ENCODE data around the gene LEF1. TPM values are rescaled to one million over a fixed set of nuclear protein-coding genes. Genes with fewer than 3 reads are reported as not detected.
A peak's percentile ranks its signal among the peaks of the same experiment; 100 is the strongest.

Gene LEF1
- total RNA-seq, 1 experiment from 2014 or later, result 0.54 TPM

GRCh38 chr4:108117418-108118182, 51.1 kb downstream of the LEF1 start:
- Histone ChIP-seq H3K4me1 (ENCODE audit: control insufficient read depth, insufficient read depth, low read length) (peaks cover 8% of the 10 kb centered on the region), H3K4me3 (ENCODE audit: low read depth in 2 of 2, low read length in 2 of 2) (no peak overlapping the region), H3K9me3 (ENCODE audit: control insufficient read depth, insufficient read depth, low read depth, low read length) (no peaks in the 10 kb centered on the region), H3K27me3 (ENCODE audit: control insufficient read depth, insufficient read depth, low read length) (no peaks in the 10 kb centered on the region), H3K27ac (ENCODE audit: low read length) (peak overlapping the region; percentile 7; the same call in 1 of the 2 replicates), H3K36me3 (ENCODE audit: control insufficient read depth, insufficient read depth, low read length) (no peaks in the 10 kb centered on the region)
- CTCF ChIA-PET, result no interaction called here
- DNase-seq (ENCODE audit: low read depth, low spot score), result no peak
- in situ Hi-C loops (cut with HindIII; ENCODE audit: low pct_unique_long_range_greater_than_20kb, low sequenced_read_pairs), result no loop called here
- TF ChIP-seq REST (IDR thresholded peaks at IDR 0.05; ENCODE audit: insufficient read depth in 1 of 2, low read depth in 2 of 2, low read length in 1 of 2), result no peak
- TF ChIP-seq SIN3A (IDR thresholded peaks at IDR 0.05; ENCODE audit: borderline replicate concordance, insufficient read depth, low read depth, low read length), result no peak
- TF ChIP-seq TCF7L2 (IDR thresholded peaks at IDR 0.05; ENCODE audit: low read depth, low read length), result no peak
- TF ChIP-seq CTCF (IDR thresholded peaks at IDR 0.05), result no peak
- no peak for TF ChIP-seq POLR2AphosphoS5 (IDR thresholded peaks at IDR 0.05; ENCODE audit: low read depth, low read length)
- ATAC-seq, result peak; percentile 52; the same call in 1 of the 2 replicates
- no TSS peak for BruUV-seq (replicated peaks)
- intact Hi-C loops (cut with micrococcal nuclease; ENCODE audit: unreplicated experiment), result no loop called here
- POLR2A ChIA-PET, result no interaction called here

- intact Hi-C loops (cut with micrococcal nuclease; ENCODE audit: unreplicated experiment), result no loop called here
- no peak overlapping the region for H3K4me3 ChIP-seq (ENCODE audit: low read depth in 2 of 2, low read length in 2 of 2)
- H3K27ac ChIP-seq (ENCODE audit: low read length), result no peak overlapping the region
- in situ Hi-C loops (cut with HindIII; ENCODE audit: low pct_unique_long_range_greater_than_20kb, low sequenced_read_pairs), result no loop called here
- H3K36me3 ChIP-seq (ENCODE audit: control insufficient read depth, insufficient read depth, low read length), result no peaks in the 10 kb centered on the region
- DNase-seq (ENCODE audit: low read depth, low spot score) (no peak), ATAC-seq (no peak)
- no peaks in the 10 kb centered on the region for H3K9me3 ChIP-seq (ENCODE audit: control insufficient read depth, insufficient read depth, low read depth, low read length)
- ChIA-PET POLR2A (no interaction called here), CTCF (no interaction called here)
- H3K27me3 ChIP-seq (ENCODE audit: control insufficient read depth, insufficient read depth, low read length), result no peaks in the 10 kb centered on the region
- TF ChIP-seq SIN3A (IDR thresholded peaks at IDR 0.05; ENCODE audit: borderline replicate concordance, insufficient read depth, low read depth, low read length) (no peak), REST (IDR thresholded peaks at IDR 0.05; ENCODE audit: insufficient read depth in 1 of 2, low read depth in 2 of 2, low read length in 1 of 2) (no peak), POLR2AphosphoS5 (IDR thresholded peaks at IDR 0.05; ENCODE audit: low read depth, low read length) (no peak), TCF7L2 (IDR thresholded peaks at IDR 0.05; ENCODE audit: low read depth, low read length) (no peak), CTCF (IDR thresholded peaks at IDR 0.05) (no peak)
- peaks cover 8% of the 10 kb centered on the region for H3K4me1 ChIP-seq (ENCODE audit: control insufficient read depth, insufficient read depth, low read length)
- BruUV-seq (replicated peaks), result no TSS peak
Measured at GRCh38 chr4:108116423-108117168, 52.1 kb downstream of the LEF1 start.
